A673 (cell line): ENCODE measurements around the gene AMPH. TPM values are rescaled to one million over a fixed set of nuclear protein-coding genes. Genes with fewer than 3 reads are reported as not detected.

Experiments used
- BruUV-seq: library from RNA; stranded (reverse); fragments of 400-500 nt; replicated peaks from 2 replicates; lab custom pipeline; 2021; lab: Mats Ljungman, UMichigan
- CTCF ChIA-PET: fragments of 300-600 bp; sonication (Branson Sonifier 250); formaldehyde crosslinking; loops from one replicate; lab custom pipeline; 2022; ENCODE audit warnings: antibody characterized with exemption; lab: Charles Lee
- POLR2A ChIA-PET: fragments of 300-600 bp; sonication (Branson Sonifier 250); formaldehyde crosslinking; loops from one replicate; lab custom pipeline; 2022; ENCODE audit warnings: antibody characterized with exemption; ENCODE audit not compliant: low non-redundant PET; lab: Charles Lee
- DNase-seq: peaks from one replicate; pipeline ENCODE4 v3.0.0-alpha.2; 2015; ENCODE audit warnings: low spot score
- H3K27ac ChIP-seq: fragments of 200-600 bp; sonication (generic); 2 replicates; pipeline ENCODE4 v1.5.1; 2016; ENCODE audit warnings: mixed run types, low read depth, mild to moderate bottlenecking, mixed read lengths, antibody characterized with exemption, low read length; ENCODE audit not compliant: poor library complexity, severe bottlenecking
- H3K27me3 ChIP-seq: fragments of 200-600 bp; sonication (generic); replicated peaks from 2 replicates; pipeline ENCODE4 v1.6.1; 2017; ENCODE audit warnings: mixed run types, low read depth, mild to moderate bottlenecking, mixed read lengths, antibody characterized with exemption, low read length; ENCODE audit not compliant: insufficient read depth, poor library complexity
- H3K36me3 ChIP-seq: fragments of 200-600 bp; sonication (generic); 2 replicates; pipeline ENCODE4 v1.6.1; 2016; ENCODE audit warnings: mixed run types, mild to moderate bottlenecking, mixed read lengths, antibody characterized with exemption, low read length; ENCODE audit not compliant: insufficient read depth, poor library complexity, severe bottlenecking
- H3K4me1 ChIP-seq: fragments of 200-600 bp; sonication (generic); 2 replicates; pipeline ENCODE4 v1.6.1; 2017; ENCODE audit warnings: mixed run types, mild to moderate bottlenecking, mixed read lengths, antibody characterized with exemption, low read length; ENCODE audit not compliant: insufficient read depth, poor library complexity, severe bottlenecking
- H3K4me3 ChIP-seq: fragments of 200-600 bp; sonication (generic); 2 replicates; pipeline ENCODE4 v1.5.1; 2016; ENCODE audit warnings: low read depth, mixed run types, mild to moderate bottlenecking, mixed read lengths, low read length; ENCODE audit not compliant: poor library complexity, severe bottlenecking
- H3K9me3 ChIP-seq: fragments of 200-600 bp; sonication (generic); 2 replicates; pipeline ENCODE4 v1.6.1; 2016; ENCODE audit warnings: mixed run types, low read depth, mild to moderate bottlenecking, mixed read lengths, antibody characterized with exemption, low read length; ENCODE audit not compliant: poor library complexity, severe bottlenecking
- EZH2 ChIP-seq: fragments of 200-600 bp; sonication (generic); IDR thresholded peaks from 2 replicates; pipeline ENCODE4 v1.6.1; 2017; ENCODE audit warnings: borderline replicate concordance, low read depth, mild to moderate bottlenecking, mixed read lengths, antibody characterized with exemption, low read length; ENCODE audit not compliant: poor library complexity, severe bottlenecking
- intact Hi-C: fragments of 100-400 bp; cut with micrococcal nuclease; formaldehyde crosslinking; loops from one replicate; pipeline ENCODE4 v1.10.0; 2022; ENCODE audit not compliant: unreplicated experiment
- total RNA-seq: library from RNA; stranded (reverse); gene quantifications from 2 replicates; pipeline ENCODE4 v1.2.3, GENCODE V29; 2021
- TF ChIP-seq, protein P1 (sequence below): fragments of 300-800, 200-600 bp; sonication (generic); conservative IDR thresholded peaks from 2 replicates; pipeline ENCODE4 v1.5.1; 2017; ENCODE audit warnings: low read depth, mild to moderate bottlenecking, antibody characterized with exemption, low read length, moderate library complexity, mixed read lengths

The AMPH gene
- total RNA-seq, 1 experiment from 2014 or later = 2.1 TPM

GRCh38 chr7:38492010-38492409 is 139.2 kb downstream of the AMPH start:
- Histone ChIP-seq H3K27me3 (peaks cover 3% of the 10 kb centered on the region), H3K4me3 (no peak overlapping the region), H3K36me3 (no peaks in the 10 kb centered on the region), H3K27ac (no peak overlapping the region), H3K4me1 (no peaks in the 10 kb centered on the region), H3K9me3 (no peaks in the 10 kb centered on the region)
- no peak for TF ChIP-seq EZH2
- TF ChIP-seq, protein P1, sequence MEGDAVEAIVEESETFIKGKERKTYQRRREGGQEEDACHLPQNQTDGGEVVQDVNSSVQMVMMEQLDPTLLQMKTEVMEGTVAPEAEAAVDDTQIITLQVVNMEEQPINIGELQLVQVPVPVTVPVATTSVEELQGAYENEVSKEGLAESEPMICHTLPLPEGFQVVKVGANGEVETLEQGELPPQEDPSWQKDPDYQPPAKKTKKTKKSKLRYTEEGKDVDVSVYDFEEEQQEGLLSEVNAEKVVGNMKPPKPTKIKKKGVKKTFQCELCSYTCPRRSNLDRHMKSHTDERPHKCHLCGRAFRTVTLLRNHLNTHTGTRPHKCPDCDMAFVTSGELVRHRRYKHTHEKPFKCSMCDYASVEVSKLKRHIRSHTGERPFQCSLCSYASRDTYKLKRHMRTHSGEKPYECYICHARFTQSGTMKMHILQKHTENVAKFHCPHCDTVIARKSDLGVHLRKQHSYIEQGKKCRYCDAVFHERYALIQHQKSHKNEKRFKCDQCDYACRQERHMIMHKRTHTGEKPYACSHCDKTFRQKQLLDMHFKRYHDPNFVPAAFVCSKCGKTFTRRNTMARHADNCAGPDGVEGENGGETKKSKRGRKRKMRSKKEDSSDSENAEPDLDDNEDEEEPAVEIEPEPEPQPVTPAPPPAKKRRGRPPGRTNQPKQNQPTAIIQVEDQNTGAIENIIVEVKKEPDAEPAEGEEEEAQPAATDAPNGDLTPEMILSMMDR = no peak
- no TSS peak for BruUV-seq
- no peak for DNase-seq
- ChIA-PET POLR2A (no interaction called here), CTCF (interaction anchor here (0.6 kb wide), 1 partner anchor 165 kb away, joined by 3 read pairs; no protein-coding TSS in a partner anchor)
- intact Hi-C loops = no loop called here

- Histone ChIP-seq H3K9me3 (no peaks in the 10 kb centered on the region), H3K27ac (no peak overlapping the region), H3K4me3 (no peak overlapping the region), H3K4me1 (no peaks in the 10 kb centered on the region), H3K27me3 (peaks cover 8% of the 10 kb centered on the region), H3K36me3 (no peaks in the 10 kb centered on the region)
- no TSS peak for BruUV-seq
- ChIA-PET POLR2A (no interaction called here), CTCF (no interaction called here)
- intact Hi-C loops = no loop called here
- TF ChIP-seq, protein P1 = no peak
- no peak for TF ChIP-seq EZH2
- no peak for DNase-seq
These were observed 148.7 kb downstream of the AMPH start for GRCh38 chr7:38482521-38482920.

GRCh38 chr7:38481401-38481800 is 149.8 kb downstream of the AMPH start:
- intact Hi-C loops = no loop called here
- no peak overlapping the region for H3K4me3 ChIP-seq
- H3K4me1 ChIP-seq = no peaks in the 10 kb centered on the region
- TF ChIP-seq, protein P1 = no peak
- no peak for TF ChIP-seq EZH2
- ChIA-PET POLR2A (no interaction called here), CTCF (no interaction called here)
- DNase-seq = no peak
- H3K9me3 ChIP-seq = no peaks in the 10 kb centered on the region
- H3K27ac ChIP-seq = no peak overlapping the region
- no peaks in the 10 kb centered on the region for H3K36me3 ChIP-seq
- peaks cover 8% of the 10 kb centered on the region for H3K27me3 ChIP-seq
- no TSS peak for BruUV-seq
